SK-N-SH (cell line): ENCODE measurements around the gene TMEM196.

Source experiments
- MXI1 ChIP-seq: IDR thresholded peaks from 2 replicates; pipeline ENCODE4 v1.6.1; 2012; ENCODE audit warnings: mild to moderate bottlenecking, low read depth, low read length, improper control_type of control experiment
- TF ChIP-seq, protein P1 (sequence below): fragments of 200-600 bp; sonication (generic); IDR thresholded peaks from 2 replicates; pipeline ENCODE4 v1.6.1; 2017; ENCODE audit warnings: antibody characterized with exemption, mild to moderate bottlenecking, moderate library complexity
- TF ChIP-seq, protein P2 (sequence below): IDR thresholded peaks from 2 replicates; pipeline ENCODE4 v1.4.0; 2012; ENCODE audit warnings: low read depth, borderline replicate concordance

DNA sequence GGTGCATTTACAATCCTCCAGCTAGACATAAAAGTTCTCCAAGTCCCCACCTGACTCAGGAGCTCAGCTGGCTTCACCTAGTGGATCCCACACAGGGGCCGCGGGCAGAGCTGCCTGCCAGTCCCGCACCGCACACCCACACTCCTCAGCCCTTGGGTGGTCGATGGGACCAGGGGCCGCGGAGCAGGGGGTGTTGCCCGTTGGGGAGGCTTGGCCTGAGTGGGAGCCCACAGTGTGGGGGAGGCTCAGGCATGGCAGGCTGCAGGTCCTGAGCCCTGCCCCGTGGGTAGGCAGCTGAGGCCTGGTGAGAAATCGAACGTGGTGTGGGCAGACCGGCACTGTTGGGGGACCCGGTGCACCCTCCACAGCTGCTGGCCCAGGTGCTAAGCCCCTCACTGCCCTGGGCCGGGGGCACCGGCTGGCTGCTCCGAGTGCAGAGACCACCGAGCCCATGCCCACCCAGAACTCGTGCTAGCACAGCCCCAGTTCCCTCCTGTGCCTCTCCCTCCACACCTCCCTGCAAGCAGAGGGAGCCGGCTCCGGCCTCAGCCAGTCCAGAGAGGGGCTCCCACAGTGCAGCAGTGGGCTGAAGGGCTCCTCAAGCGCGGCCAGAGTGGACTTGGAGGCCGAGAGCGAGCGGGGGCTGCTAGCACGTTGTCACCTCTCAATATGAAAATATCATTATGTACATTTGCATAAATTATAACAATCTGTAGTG, 81.1 kb downstream of the TMEM196 start:
- TF ChIP-seq MXI1, result no peak
- TF ChIP-seq, protein P1, sequence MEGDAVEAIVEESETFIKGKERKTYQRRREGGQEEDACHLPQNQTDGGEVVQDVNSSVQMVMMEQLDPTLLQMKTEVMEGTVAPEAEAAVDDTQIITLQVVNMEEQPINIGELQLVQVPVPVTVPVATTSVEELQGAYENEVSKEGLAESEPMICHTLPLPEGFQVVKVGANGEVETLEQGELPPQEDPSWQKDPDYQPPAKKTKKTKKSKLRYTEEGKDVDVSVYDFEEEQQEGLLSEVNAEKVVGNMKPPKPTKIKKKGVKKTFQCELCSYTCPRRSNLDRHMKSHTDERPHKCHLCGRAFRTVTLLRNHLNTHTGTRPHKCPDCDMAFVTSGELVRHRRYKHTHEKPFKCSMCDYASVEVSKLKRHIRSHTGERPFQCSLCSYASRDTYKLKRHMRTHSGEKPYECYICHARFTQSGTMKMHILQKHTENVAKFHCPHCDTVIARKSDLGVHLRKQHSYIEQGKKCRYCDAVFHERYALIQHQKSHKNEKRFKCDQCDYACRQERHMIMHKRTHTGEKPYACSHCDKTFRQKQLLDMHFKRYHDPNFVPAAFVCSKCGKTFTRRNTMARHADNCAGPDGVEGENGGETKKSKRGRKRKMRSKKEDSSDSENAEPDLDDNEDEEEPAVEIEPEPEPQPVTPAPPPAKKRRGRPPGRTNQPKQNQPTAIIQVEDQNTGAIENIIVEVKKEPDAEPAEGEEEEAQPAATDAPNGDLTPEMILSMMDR, result no peak
- TF ChIP-seq, protein P2, sequence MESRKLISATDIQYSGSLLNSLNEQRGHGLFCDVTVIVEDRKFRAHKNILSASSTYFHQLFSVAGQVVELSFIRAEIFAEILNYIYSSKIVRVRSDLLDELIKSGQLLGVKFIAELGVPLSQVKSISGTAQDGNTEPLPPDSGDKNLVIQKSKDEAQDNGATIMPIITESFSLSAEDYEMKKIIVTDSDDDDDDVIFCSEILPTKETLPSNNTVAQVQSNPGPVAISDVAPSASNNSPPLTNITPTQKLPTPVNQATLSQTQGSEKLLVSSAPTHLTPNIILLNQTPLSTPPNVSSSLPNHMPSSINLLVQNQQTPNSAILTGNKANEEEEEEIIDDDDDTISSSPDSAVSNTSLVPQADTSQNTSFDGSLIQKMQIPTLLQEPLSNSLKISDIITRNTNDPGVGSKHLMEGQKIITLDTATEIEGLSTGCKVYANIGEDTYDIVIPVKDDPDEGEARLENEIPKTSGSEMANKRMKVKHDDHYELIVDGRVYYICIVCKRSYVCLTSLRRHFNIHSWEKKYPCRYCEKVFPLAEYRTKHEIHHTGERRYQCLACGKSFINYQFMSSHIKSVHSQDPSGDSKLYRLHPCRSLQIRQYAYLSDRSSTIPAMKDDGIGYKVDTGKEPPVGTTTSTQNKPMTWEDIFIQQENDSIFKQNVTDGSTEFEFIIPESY, result no peak
